ENCODE measurements around the gene ZNF20.

ZNF20 gene

DNA sequence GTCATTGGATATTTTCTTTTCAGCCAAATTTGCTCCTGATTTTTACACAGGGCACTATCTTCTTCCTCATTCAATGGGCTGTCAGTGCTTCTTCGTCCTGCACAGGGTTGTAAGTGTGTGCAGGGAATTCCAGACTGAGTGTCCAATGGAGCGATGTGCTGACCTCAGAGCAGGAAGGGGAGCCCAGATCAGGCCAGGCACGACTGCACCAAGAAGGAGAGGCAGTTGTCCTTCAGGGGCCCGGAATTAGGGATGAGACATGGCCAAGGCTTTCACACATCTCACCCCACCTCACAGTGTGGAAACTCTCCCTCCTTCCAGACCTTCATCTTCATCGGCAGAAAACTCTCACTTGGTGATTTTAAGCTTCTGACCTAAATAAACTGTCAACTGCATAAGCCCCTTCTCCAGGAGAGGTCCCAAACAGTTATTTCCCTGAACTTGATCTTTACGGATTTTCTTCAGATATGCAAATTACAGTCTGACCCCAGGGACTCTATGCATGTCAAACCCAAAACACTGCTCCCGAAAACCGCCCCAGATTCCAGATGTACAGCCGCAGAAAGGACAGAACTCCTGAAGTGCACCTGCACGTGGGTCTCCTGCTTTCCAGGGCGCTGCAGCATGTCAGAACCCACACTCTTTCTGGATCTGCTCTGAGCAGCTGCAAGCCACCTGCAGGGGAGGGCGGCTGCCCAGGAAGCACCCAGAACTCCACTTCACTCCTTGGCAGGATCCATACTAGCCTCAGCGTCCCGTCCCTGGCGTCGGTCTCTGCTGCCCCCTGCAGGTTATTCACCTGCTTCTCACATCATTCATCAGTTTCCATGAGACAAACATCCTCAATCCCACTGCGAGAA lies 625 bp upstream of the ZNF20 start:
- TF ChIP-seq, protein P1, sequence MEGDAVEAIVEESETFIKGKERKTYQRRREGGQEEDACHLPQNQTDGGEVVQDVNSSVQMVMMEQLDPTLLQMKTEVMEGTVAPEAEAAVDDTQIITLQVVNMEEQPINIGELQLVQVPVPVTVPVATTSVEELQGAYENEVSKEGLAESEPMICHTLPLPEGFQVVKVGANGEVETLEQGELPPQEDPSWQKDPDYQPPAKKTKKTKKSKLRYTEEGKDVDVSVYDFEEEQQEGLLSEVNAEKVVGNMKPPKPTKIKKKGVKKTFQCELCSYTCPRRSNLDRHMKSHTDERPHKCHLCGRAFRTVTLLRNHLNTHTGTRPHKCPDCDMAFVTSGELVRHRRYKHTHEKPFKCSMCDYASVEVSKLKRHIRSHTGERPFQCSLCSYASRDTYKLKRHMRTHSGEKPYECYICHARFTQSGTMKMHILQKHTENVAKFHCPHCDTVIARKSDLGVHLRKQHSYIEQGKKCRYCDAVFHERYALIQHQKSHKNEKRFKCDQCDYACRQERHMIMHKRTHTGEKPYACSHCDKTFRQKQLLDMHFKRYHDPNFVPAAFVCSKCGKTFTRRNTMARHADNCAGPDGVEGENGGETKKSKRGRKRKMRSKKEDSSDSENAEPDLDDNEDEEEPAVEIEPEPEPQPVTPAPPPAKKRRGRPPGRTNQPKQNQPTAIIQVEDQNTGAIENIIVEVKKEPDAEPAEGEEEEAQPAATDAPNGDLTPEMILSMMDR (IDR thresholded peaks at IDR 0.05; ENCODE audit: control insufficient read depth, extremely low read depth, insufficient read depth) = peak; percentile 94
- peak; percentile 70 for DNase-seq (ENCODE audit: low read depth)
- H3K4me3 ChIP-seq (ENCODE audit: low read depth, low read length) = peak overlapping the region; percentile 67

DNA sequence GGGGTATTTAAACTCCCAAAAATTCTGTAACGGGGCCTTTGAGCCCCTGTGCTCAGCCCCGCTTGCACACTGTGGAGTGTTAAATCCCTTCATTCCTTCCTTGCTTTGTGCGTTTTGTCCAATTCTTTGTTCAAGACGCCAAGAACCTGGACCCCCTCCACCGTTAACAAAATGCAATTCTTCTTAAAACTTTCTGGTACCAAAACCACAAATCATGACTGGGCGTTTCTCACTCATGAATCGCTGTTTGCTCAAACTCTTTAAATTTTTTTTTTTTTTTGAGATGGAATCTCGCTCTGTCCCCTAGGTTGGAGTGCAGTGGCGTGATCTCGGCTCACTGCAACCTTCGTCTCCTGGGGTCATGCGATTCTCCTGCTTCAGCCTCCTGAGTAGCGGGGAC lies 881 bp downstream of the ZNF20 start:
- TF ChIP-seq, protein P1 (IDR thresholded peaks at IDR 0.05; ENCODE audit: control insufficient read depth, extremely low read depth, insufficient read depth) = no peak
- DNase-seq (ENCODE audit: low read depth) = no peak
- peak overlapping the region; percentile 67 for H3K4me3 ChIP-seq (ENCODE audit: low read depth, low read length)

DNA sequence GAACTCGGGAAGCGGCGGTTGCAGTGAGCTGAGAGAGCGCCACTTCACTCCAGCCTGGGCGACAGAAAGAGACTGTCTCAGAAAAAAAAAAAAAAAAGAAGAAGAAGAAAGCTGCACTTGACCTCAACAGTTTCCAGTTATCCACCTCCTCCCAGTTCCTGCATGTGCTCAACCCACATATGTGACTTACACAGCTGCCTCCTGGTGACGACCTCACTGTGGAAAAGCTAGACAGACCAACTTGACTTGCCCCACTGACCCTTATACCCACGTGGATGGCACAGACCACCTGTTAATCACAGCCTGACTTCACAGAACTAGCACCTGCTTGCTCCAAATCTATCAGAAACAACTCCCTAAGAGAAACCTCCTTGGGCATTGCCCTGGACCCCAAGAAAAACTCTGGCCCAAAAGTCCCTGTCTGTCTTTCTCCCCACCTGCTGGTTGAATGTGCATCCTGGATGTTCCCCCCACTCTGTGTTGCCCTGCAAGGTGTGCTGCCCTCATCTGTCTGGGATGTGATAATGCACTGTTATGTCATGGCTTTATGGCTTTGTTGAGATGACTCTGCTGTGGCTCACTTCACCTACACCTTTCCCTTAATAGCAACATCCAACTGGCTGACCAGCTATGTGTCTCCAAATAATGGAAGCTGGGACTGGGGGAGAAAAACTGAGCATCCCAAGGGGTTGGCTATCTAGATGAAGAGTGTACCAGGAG lies 2.8 kb downstream of the ZNF20 start:
- TF ChIP-seq, protein P1 (IDR thresholded peaks at IDR 0.05; ENCODE audit: control insufficient read depth, extremely low read depth, insufficient read depth) = no peak
- DNase-seq (ENCODE audit: low read depth) = no peak
- no peak overlapping the region for H3K4me3 ChIP-seq (ENCODE audit: low read depth, low read length)

DNA sequence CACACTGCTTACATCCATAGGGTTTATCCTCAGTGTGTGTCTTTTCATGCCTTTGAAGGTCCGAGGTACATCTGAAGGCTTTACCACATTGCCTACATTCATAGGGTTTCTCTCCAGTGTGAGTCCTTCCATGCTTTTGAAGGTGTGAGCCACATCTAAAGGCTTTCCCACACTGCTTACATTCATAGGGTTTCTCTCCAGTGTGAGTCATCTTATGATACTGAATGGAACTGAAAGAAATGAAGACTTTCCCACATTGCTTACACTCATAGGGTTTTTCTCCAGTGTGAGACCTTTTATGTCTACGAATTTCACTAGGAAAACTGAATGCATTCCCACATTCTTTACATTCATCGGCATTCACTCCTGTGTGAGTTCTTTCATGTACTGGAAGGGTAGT lies 7.1 kb downstream of the ZNF20 start:
- DNase-seq (ENCODE audit: low read depth) = no peak
- no peak overlapping the region for H3K4me3 ChIP-seq (ENCODE audit: low read depth, low read length)

DNA sequence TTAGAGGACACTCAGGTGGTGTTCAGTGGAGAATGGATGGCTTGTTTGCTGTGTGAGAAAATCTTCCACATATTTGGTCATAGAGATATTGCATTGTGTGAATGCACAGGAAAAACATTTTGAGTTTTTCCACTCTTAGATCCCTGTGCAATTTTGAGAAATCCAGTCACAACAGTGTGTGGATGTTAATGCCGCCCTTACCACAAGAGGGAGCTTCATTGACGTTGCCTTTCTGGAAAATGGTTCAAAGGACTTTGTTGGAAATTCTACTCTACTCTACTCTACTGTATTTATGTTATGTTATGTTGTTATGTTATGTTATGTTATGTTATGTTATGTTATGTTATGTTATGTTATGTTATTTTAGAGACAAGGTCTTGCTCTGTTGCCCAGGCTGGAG lies 13.4 kb downstream of the ZNF20 start:
- DNase-seq (ENCODE audit: low read depth) = no peak
- no peak overlapping the region for H3K4me3 ChIP-seq (ENCODE audit: low read depth, low read length)
- TF ChIP-seq, protein P1 (IDR thresholded peaks at IDR 0.05; ENCODE audit: control insufficient read depth, extremely low read depth, insufficient read depth) = peak; percentile 54

More for the DNA sequence above, 7.1 kb downstream of the ZNF20 start:
- TF ChIP-seq, protein P1 (IDR thresholded peaks at IDR 0.05; ENCODE audit: control insufficient read depth, extremely low read depth, insufficient read depth) = no peak

DNA sequence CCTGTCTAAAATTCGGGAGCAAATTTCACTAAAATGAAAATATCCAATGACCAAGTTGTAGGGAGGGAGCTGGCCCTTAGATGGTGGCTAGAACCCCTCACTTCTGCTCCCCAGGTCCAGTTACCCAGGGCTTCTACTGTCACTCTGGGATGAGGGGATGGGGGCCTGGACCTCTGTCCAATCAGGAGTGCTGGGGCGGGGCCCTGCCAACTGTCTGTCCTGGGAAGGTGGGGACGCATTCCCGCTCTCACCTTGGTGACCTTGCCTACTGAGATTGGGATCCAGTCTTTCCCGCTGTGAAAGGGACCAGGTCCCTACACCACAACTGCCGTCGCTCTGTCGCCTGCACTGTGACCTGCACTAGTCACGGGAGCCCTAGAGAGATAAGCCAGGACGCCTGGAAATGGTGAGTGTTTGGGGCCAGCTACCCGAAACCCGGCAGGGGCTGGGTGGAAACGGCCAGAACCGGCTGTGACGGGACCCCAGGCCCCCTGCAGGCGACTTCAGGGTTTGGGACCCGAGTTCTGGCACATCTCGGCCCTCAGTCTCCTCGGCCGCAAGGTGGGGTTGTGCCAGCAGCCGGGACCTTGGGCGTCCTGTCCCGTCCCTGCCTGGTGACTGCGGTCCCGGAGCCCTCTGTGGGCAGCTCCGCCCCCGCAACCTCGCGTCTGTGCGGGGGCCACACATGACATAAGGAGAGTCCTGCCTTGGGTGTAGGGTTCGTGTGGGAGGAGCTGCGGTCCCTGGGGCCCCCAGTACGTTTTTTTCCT lies 22.8 kb downstream of the ZNF20 start:
- TF ChIP-seq, protein P1 (IDR thresholded peaks at IDR 0.05; ENCODE audit: control insufficient read depth, extremely low read depth, insufficient read depth) = no peak
- DNase-seq (ENCODE audit: low read depth) = no peak
- H3K4me3 ChIP-seq (ENCODE audit: low read depth, low read length) = no peak overlapping the region

Measured in LNCaP clone FGC (cell line).